ENCODE results near the gene SON. TPM values are rescaled to one million over a fixed set of nuclear protein-coding genes. Genes with fewer than 3 reads are reported as not detected.
A peak's percentile ranks its signal among the peaks of the same experiment; 100 is the strongest.
"Not testable (repeated sequence)": the region's sequence is repeated elsewhere in the genome, so short reads cannot be mapped to it uniquely, and the experiment has no call there.

Gene SON
- total RNA-seq, 1 donor from 2014 or later: 301 TPM

- peak; percentile 39 for DNase-seq (ENCODE audit: low read depth)
These were observed 27.2 kb downstream of the SON start for GRCh38 chr21:33569991-33570390.

- DNase-seq (ENCODE audit: low read depth): no peak
These were observed 29.5 kb downstream of the SON start for GRCh38 chr21:33572350-33572749.

GRCh38 chr21:33576741-33577141 is 33.9 kb downstream of the SON start:
- not testable (repeated sequence) for DNase-seq (ENCODE audit: low read depth)

DNA sequence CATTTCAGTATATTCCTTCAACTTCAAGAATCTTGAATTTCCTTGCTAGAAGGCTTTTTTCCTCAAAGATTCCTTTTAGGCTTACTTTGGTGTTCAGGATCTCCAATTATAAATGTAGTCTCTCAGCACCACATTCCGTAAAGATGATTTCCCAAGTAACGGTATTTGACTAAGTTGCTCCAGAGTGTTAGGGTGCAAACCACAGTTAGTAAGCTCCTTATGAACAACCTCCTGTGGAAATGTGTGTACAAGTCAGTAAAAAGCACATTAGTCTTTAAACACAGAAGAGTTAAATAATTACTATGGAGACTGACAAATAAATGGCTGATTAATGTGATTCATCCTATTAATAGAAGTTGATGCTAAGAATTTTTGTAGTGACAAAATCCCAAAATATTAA is 35.4 kb downstream of the SON start:
- peak; percentile 46 for DNase-seq (ENCODE audit: low read depth)

GRCh38 chr21:33578959-33579542 is 36.2 kb downstream of the SON start:
- DNase-seq (ENCODE audit: low read depth): peak; percentile 91

DNA sequence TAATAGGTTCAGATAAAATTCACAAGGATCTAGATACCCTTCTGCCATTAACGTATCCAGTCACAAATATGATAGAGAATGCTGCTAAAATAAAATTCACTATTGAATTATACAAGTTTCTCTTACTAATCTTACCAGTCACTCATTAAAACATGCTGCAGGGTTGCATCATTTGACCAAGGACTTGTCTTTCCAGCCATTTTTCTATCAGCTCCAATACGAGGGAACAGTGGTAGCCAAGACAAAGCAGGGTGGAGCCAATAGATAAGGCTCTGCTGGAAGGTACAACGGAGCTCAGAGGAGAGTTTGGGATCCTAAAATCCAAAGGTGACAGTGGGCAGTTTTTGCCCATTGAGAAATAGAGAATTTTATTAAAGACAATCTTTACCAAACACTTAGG is 41.6 kb downstream of the SON start:
- no peak for DNase-seq (ENCODE audit: low read depth)

GRCh38 chr21:33586927-33587326 is 44.1 kb downstream of the SON start:
- DNase-seq (ENCODE audit: low read depth): no peak

- no peak for DNase-seq (ENCODE audit: low read depth)
These were observed 45.1 kb downstream of the SON start for GRCh38 chr21:33587792-33588484.

- DNase-seq (ENCODE audit: low read depth): peak; percentile 46
These were observed 45.9 kb downstream of the SON start, which contains the start of gene DONSON for GRCh38 chr21:33588485-33589335. Gene DONSON (minus strand): TSS chr21:33588684. CDS start chr21:33588641, 43 bp downstream.

DNA sequence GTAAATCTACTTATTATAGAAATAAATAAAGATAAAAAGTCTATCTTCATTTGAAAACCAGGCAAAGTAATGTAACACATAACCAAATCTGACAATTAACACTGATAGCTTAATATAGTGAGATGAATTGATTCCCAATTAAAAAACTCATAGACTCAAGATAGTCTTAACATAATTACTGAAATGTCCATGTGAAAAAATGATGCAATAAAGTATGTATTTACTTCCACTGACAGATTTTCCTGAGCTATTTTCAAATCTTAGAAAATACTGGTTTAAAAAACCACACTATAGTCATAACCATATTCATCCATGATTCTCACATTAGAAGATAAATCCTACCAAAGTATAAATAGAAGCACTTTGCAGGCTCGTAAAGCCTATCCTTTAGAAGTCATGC is 55.2 kb downstream of the SON start:
- no peak for DNase-seq (ENCODE audit: low read depth)

DNA sequence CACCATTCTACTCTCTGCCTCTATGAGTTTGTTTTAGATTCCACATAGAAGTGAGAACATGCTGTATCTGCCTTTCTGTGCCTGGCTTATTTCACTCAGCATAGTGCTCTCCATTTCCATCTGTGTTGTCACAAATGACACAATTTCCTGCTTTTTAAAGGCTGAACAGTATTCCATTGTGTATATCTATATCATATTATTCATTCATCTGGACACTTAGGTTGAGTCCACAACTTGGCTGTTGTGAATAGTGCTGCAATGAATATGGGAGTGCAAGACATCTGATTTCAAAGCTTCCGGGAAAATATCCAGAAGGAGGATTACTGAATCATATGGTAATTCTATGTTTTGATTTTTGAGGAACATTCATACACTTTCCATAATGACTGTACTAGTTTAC is 65.7 kb downstream of the SON start:
- no peak for DNase-seq (ENCODE audit: low read depth)

GRCh38 chr21:33611006-33611744 is 68.3 kb downstream of the SON start:
- no peak for DNase-seq (ENCODE audit: low read depth)

- not testable (repeated sequence) for DNase-seq (ENCODE audit: low read depth)
These were observed 74.7 kb downstream of the SON start for GRCh38 chr21:33617565-33617964.

GRCh38 chr21:33618407-33618806 is 75.6 kb downstream of the SON start:
- no peak for DNase-seq (ENCODE audit: low read depth)

DNA sequence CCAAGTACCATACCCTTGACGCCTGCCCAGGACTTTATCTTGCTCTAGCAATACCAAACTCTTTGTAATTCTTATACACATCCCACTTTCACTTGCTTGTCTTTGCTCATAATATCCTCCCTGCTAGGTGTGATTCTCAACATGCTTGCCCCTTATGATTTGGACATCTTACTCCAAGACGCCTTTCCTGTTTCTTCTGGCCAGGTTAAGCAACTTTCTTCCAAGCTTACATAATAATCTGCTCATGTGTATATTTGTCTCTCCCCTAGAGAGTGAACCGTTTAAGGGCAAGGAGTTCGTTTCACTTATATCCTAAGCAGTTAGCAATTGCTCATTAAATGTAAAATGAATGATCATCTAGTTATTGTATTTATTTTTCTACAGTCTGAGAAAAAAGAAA is 76.9 kb downstream of the SON start:
- DNase-seq (ENCODE audit: low read depth): no peak

GRCh38 chr21:33622253-33622652 is 79.4 kb downstream of the SON start:
- no peak for DNase-seq (ENCODE audit: low read depth)

DNA sequence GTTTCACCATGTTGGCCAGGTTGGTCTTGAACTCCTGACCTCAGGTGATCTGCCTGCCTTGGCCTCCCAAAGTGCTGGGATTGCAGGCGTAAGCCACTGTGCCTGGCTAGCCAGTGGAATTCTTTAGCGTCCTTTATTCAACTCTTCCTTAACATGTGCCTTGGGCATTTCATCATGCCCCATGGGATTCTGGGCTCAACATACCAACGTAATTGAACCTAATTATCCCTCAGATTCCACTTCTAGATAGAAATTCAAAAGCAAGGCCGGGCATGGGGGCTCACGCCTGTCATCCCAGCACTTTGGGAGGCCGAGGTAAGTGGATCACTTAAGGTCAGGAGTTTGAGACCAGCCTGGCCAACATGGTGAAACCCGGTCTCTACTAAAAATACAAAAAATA is 83.3 kb downstream of the SON start:
- DNase-seq (ENCODE audit: low read depth): not testable (repeated sequence)

Other genes with a start within 250 kb of the SON start
- 19.6 and 58.3 TPM in 2 replicates for gene IFNAR1, start 218.1 kb upstream of the SON start, total RNA-seq
- gene IFNGR2, start 139.6 kb upstream of the SON start, total RNA-seq: 57.3 and 105 TPM in 2 replicates
- gene TMEM50B, start 63.1 kb upstream of the SON start, total RNA-seq: 44.1 and 50.8 TPM in 2 replicates
- 1.9 and 4.2 TPM in 2 replicates for gene DNAJC28, start 51.3 kb upstream of the SON start, total RNA-seq
- gene GART, start 921 bp upstream of the SON start, total RNA-seq: 112 and 137 TPM in 2 replicates
- 13.0 and 13.7 TPM in 2 replicates for gene DONSON, start 45.6 kb downstream of the SON start, total RNA-seq
- gene CRYZL1, start 98.7 kb downstream of the SON start, total RNA-seq: 18.9 and 66.4 TPM in 2 replicates
- 28.5 and 132 TPM in 2 replicates for gene ITSN1, start 99.5 kb downstream of the SON start, total RNA-seq